ENCODE data around the gene ETV6.

Gene ETV6

GRCh38 chr12:11836282-11837151, 187.0 kb downstream of the ETV6 start:
- DNase-seq = no peak

GRCh38 chr12:11837216-11837934, 187.9 kb downstream of the ETV6 start:
- DNase-seq = no peak

DNA sequence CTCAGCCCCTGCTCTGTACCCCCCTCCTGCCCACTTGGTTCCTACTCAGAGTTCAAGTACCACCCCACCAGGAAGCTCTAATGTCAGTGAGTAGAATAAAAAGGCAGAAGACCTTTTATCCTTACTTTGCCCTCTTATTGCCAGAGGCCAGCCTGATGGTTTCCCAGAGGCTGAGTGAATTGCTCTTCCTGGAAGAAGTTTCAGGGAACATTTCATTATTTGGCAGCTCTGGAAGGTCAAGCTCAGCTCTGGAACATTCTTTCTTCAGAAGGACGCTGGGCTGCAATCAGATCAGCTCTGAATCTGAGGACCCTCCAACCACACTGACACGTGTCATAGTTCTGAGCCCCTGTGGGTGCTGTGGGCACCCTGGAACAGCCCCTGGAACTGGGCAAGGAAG, 188.9 kb downstream of the ETV6 start:
- DNase-seq = no peak

DNA sequence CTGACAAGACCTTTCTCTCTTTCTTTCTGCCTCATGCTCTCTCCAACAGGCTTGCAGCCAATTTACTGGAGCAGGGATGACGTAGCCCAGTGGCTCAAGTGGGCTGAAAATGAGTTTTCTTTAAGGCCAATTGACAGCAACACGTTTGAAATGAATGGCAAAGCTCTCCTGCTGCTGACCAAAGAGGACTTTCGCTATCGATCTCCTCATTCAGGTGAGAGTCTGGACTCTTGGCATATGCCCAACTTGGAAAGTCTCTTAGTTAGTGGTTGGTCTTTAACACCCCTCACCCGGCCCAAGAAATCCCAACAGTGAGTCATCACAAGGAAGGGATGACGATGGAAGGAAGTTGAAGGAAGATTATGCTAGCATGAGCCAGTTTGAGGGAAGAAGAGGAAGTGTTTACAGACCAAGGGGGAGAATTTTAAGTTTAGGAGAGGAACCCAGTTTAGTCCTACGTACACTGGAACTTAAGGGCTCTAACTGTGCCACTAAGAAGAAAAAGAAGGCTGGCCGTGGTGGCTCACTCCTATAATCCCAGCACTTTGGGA, 189.7 kb downstream of the ETV6 start:
- peak; percentile 55 for DNase-seq

DNA sequence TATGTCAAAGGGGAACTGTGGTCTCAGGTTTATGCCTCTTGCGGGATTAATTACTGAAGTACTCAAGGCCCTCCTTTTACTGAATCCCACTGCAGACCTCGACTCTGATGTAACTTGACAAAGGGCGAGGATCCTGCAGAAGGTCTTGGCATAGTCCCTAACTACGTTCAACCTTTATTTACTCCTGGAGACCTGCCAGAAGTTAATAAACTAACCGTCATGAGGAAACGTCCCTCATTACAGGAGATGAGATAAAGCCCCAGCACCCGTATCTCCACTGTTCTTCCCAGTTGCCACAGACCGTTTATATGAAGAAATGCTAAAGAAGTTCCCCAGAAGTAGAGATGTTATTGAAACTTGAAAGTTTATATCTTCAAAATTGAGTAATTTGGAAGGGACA, 190.9 kb downstream of the ETV6 start:
- no peak for DNase-seq

- DNase-seq = no peak
Observed at GRCh38 chr12:11846488-11846887, 197.0 kb downstream of the ETV6 start.

DNA sequence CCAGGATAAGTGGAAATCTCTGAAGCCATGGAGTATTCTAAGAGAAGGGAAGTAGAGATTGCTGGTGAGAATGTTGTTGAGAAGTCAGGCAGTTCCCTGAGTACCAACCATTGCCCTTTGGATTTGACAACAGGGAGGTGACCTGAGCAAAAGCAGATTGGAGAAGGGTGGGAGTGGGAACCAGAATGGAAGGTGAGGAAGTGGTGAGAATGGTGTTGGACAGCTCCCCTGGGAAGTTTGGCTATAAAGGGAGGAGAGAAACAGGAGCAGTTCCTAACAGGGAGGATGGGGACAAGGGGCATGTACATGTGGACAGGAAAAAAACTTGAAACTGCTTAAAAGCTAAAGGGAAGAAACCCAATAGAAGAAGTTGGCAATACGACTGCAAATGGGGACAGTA, 198.1 kb downstream of the ETV6 start:
- DNase-seq = no peak

- DNase-seq = no peak
Observed at GRCh38 chr12:11849757-11850504, 200.5 kb downstream of the ETV6 start.

- no peak for DNase-seq
Observed at GRCh38 chr12:11853126-11853525, 203.7 kb downstream of the ETV6 start.

DNA sequence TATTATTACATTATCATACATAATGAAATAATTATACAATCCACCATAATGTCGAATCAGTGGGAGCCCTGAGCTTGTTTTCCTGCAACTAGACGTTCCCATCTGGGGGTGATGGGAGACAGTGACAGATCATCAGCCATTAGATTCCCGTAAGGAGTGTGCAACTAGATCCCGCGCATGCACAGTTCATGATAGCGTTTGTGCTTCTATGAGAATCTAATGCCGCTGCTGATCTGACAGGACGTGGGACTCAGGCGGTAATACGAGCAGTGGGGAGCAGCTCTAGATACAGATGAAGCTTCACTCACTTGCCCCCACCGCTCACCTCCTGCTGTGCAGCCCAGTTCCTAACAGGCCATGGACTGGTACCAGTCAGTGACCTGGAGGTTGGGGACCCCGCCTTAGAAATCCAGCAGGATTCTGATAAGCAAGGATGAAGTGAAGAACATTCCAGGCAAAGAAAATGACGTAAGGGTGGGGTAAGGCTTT, 204.6 kb downstream of the ETV6 start:
- DNase-seq = no peak

- no peak for DNase-seq
Observed at GRCh38 chr12:11855983-11856374, 206.5 kb downstream of the ETV6 start.

DNA sequence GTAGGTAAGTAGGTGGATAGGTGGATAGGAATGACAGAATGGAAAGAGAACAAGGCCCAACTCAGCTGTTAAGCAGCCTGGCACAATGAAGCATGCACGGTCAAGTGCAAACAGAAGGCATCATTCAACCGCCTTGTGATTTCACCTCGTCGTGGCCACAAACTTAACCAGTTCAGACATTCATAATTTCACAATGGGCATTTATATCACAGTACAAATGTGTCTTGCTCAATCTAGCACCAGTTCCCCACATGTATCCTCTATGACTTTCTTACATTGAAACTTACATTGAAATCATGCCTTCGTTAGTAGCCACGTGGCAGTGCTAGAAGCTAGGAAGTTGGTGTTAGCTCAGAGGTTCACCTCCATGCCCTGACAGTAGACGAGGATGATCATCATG, 207.5 kb downstream of the ETV6 start:
- no peak for DNase-seq

GRCh38 chr12:11859705-11860425, 210.4 kb downstream of the ETV6 start:
- no peak for DNase-seq

GRCh38 chr12:11861155-11861863, 211.8 kb downstream of the ETV6 start:
- no peak for DNase-seq

DNA sequence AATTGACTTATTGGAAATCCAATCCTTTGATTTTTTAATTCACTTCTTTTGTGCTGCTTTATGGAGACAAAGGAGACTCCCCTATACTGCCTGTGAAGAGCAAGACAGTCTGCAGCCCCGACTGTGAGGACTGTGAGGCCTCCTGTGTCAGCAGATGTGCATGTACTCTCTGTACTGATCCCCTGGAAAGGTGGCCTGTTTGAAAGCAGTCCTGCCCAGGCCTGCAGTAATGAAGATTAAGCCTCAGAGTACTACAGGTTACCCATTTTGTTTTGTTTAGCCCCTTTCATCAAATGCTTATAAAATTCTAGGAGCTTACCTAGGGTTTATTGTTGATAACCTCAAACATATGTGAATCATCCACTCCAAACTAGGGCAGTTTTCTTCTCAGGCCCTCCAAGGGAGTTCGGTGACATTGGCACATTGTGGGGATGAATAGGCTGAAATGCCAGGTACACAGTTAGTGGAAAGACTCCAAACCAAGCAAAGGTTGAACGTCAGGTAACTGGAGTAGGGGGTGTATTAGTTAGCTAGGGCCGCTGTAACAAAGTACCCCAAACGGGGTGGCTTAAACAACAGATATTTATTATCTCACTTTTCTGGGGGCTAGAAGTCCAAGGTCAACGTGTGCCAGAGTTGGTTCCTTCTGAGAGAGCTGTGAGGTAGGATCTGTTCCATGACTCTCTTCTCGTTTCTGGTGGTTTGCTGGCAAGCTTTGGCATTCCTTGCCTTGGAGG, 212.6 kb downstream of the ETV6 start:
- no peak for DNase-seq

- DNase-seq = no peak
Observed at GRCh38 chr12:11862798-11863197, 213.3 kb downstream of the ETV6 start.

DNA sequence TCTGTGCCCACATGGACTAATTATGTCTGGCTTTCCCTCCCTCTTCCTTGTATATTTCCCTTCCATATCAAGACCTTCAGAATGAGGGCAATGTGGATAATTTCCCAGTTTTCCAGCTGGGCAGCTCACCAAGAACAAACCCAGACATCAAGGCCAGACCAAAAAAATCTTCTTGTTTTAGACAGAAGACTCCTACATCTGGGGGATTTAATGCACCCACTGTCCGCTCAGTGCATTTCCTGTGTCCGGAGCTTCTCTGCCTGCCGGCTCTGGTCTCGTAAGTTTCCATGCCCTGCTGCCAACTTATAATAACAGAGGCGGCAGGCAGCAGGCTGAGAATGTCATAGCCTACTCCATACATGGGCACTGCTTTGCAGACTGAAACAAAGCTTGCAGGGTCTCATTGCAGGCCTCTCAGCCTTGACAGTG, 214.0 kb downstream of the ETV6 start:
- no peak for DNase-seq

- no peak for DNase-seq
Observed at GRCh38 chr12:11863988-11864387, 214.5 kb downstream of the ETV6 start.

- no peak for DNase-seq
Observed at GRCh38 chr12:11865824-11866223, 216.3 kb downstream of the ETV6 start.

GRCh38 chr12:11868027-11868426, 218.6 kb downstream of the ETV6 start:
- no peak for DNase-seq

DNA sequence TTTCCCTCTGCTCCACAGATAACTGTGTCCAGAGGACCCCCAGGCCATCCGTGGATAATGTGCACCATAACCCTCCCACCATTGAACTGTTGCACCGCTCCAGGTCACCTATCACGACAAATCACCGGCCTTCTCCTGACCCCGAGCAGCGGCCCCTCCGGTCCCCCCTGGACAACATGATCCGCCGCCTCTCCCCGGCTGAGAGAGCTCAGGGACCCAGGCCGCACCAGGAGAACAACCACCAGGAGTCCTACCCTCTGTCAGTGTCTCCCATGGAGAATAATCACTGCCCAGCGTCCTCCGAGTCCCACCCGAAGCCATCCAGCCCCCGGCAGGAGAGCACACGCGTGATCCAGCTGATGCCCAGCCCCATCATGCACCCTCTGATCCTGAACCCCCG, 219.9 kb downstream of the ETV6 start:
- no peak for DNase-seq
